HG02642 (cell line): ENCODE measurements around the gene USO1.

ENCODE experiments used
- ATAC-seq: cut with Tn5 transposase; IDR thresholded peaks from one replicate; pipeline ENCODE4 v1.9.1; 2021; ENCODE audit warnings: mild to moderate bottlenecking; ENCODE audit not compliant: unreplicated experiment, poor library complexity

Gene USO1

GRCh38 chr4:75831856-75832405, 107.6 kb downstream of the USO1 start:
- ATAC-seq = no peak

GRCh38 chr4:75834095-75834771, 109.9 kb downstream of the USO1 start:
- no peak for ATAC-seq

- ATAC-seq = no peak
Observed at GRCh38 chr4:75834772-75835154, 110.4 kb downstream of the USO1 start.

GRCh38 chr4:75841641-75842520, 117.5 kb downstream of the USO1 start:
- ATAC-seq = no peak

GRCh38 chr4:75843596-75843995, 119.2 kb downstream of the USO1 start:
- ATAC-seq = no peak

- ATAC-seq = no peak
Observed at GRCh38 chr4:75844151-75844662, 119.8 kb downstream of the USO1 start.

GRCh38 chr4:75845992-75846391, 121.6 kb downstream of the USO1 start:
- ATAC-seq = no peak

GRCh38 chr4:75848171-75848760, 123.9 kb downstream of the USO1 start:
- ATAC-seq = peak; percentile 75

GRCh38 chr4:75848891-75849290, 124.5 kb downstream of the USO1 start:
- no peak for ATAC-seq

GRCh38 chr4:75849461-75849860, 125.1 kb downstream of the USO1 start:
- no peak for ATAC-seq

- no peak for ATAC-seq
Observed at GRCh38 chr4:75858721-75859120, 134.3 kb downstream of the USO1 start.

- no peak for ATAC-seq
Observed at GRCh38 chr4:75860606-75861005, 136.2 kb downstream of the USO1 start.
